H1 (cell line): ENCODE data around the gene SLC13A3.

Experiments
- CBX8 ChIP-seq: fragments of 300-800, 300-1000 bp; sonication (generic); IDR thresholded peaks from 2 replicates; pipeline ENCODE4 v1.7.1; 2016; ENCODE audit warnings: low read depth, low read length, borderline replicate concordance
- EP300 ChIP-seq, 2 experiments: IDR thresholded peaks; 1 replicate in 1 of 2; 2 replicates in 1 of 2; pipeline ENCODE4 v1.6.1; 2011 to 2012; ENCODE audit warnings: low read depth in 2 of 2, low read length in 2 of 2, mild to moderate bottlenecking in 2 of 2, borderline replicate concordance in 1 of 2, inconsistent platforms in 1 of 2, moderate library complexity in 1 of 2
- EZH2 ChIP-seq: fragments of 200-600 bp; sonication (generic); IDR thresholded peaks from 2 replicates; pipeline ENCODE4 v1.7.1; 2012; ENCODE audit warnings: low read depth, mild to moderate bottlenecking, moderate library complexity, low read length, inconsistent platforms; ENCODE audit not compliant: severe bottlenecking
- JUN ChIP-seq: IDR thresholded peaks from 2 replicates; pipeline ENCODE4 v1.6.1; 2011; ENCODE audit warnings: low read depth, mild to moderate bottlenecking, improper control_type of control experiment, low read length
- POLR2A ChIP-seq, 2 experiments: IDR thresholded peaks; 1 replicate in 1 of 2; 2 replicates in 1 of 2; pipeline ENCODE4 v1.6.1; 2011; ENCODE audit warnings: low read depth in 2 of 2, low read length in 2 of 2, mild to moderate bottlenecking in 2 of 2; ENCODE audit errors: control extremely low read depth in 1 of 2
- TF ChIP-seq, protein P1 (sequence below), 3 experiments: IDR thresholded peaks; 1 replicate in 2 of 3; 2 replicates in 1 of 3; pipeline versions ENCODE4 v1.5.1 to v1.6.1; 2011; ENCODE audit warnings: low read length in 3 of 3, mild to moderate bottlenecking in 3 of 3, inconsistent platforms in 2 of 3, low read depth in 1 of 3, moderate library complexity in 1 of 3; ENCODE audit not compliant: insufficient read depth in 1 of 3; ENCODE audit errors: control extremely low read depth in 1 of 3
- TF ChIP-seq, protein P2 (sequence below): IDR thresholded peaks from 2 replicates; pipeline ENCODE4 v1.6.1; 2012; ENCODE audit warnings: inconsistent platforms
- TF ChIP-seq, protein P3 (sequence below): IDR thresholded peaks from 2 replicates; pipeline ENCODE4 v1.6.1; 2011; ENCODE audit warnings: low read depth, mild to moderate bottlenecking, low read length; ENCODE audit not compliant: insufficient read depth

DNA sequence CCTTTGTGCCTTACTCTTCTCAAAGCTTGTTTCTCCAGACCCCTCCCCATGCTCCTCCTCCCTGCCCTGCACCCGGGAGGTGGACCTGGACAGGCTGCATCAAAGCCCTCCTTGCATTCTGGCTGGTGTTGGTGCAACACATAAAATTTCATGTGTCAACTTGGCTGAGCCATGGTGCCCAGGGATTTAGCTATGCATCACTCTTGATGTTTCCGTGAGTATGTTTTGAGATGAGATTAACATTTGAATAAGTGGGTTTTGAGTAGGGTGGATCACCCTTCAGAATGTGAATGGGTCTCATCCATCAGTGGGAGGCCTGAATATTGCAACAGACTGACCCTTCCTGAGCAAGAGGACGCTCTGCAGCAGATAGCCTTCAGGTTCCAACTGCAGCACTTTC is 96.4 kb downstream of the SLC13A3 start:
- no peak for TF ChIP-seq CBX8
- TF ChIP-seq, protein P1, sequence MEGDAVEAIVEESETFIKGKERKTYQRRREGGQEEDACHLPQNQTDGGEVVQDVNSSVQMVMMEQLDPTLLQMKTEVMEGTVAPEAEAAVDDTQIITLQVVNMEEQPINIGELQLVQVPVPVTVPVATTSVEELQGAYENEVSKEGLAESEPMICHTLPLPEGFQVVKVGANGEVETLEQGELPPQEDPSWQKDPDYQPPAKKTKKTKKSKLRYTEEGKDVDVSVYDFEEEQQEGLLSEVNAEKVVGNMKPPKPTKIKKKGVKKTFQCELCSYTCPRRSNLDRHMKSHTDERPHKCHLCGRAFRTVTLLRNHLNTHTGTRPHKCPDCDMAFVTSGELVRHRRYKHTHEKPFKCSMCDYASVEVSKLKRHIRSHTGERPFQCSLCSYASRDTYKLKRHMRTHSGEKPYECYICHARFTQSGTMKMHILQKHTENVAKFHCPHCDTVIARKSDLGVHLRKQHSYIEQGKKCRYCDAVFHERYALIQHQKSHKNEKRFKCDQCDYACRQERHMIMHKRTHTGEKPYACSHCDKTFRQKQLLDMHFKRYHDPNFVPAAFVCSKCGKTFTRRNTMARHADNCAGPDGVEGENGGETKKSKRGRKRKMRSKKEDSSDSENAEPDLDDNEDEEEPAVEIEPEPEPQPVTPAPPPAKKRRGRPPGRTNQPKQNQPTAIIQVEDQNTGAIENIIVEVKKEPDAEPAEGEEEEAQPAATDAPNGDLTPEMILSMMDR (IDR thresholded peaks at IDR 0.05; ENCODE audit: control extremely low read depth in 1 of 3, insufficient read depth in 1 of 3, low read depth in 1 of 3, low read length in 3 of 3) = no peak
- no peak for TF ChIP-seq EP300 (IDR thresholded peaks at IDR 0.05; ENCODE audit: borderline replicate concordance in 1 of 2, low read depth in 2 of 2, low read length in 2 of 2)
- TF ChIP-seq, protein P2, sequence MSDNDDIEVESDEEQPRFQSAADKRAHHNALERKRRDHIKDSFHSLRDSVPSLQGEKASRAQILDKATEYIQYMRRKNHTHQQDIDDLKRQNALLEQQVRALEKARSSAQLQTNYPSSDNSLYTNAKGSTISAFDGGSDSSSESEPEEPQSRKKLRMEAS = no peak
- TF ChIP-seq POLR2A (IDR thresholded peaks at IDR 0.05; ENCODE audit: control extremely low read depth in 1 of 2, low read depth in 2 of 2, low read length in 2 of 2) = no peak
- TF ChIP-seq, protein P3, sequence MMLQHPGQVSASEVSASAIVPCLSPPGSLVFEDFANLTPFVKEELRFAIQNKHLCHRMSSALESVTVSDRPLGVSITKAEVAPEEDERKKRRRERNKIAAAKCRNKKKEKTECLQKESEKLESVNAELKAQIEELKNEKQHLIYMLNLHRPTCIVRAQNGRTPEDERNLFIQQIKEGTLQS = no peak
- no peak for TF ChIP-seq JUN
- TF ChIP-seq EZH2 = no peak
